Neural cell (in vitro differentiated cells): ENCODE data around the gene PAQR5.

Source experiments
- CTCF ChIP-seq: fragments of 450-650 bp; IDR thresholded peaks from 2 replicates; pipeline ENCODE4 v1.5.1; 2014; ENCODE audit warnings: antibody characterized with exemption, mild to moderate bottlenecking, moderate library complexity; ENCODE audit not compliant: poor library complexity, severe bottlenecking
- EP300 ChIP-seq: fragments of 450-650 bp; conservative IDR thresholded peaks from 2 replicates; pipeline ENCODE4 v1.6.1; 2014; ENCODE audit warnings: antibody characterized with exemption, mild to moderate bottlenecking, moderate library complexity; ENCODE audit not compliant: poor library complexity, severe bottlenecking
- MXI1 ChIP-seq: fragments of 450-650 bp; conservative IDR thresholded peaks from 2 replicates; pipeline ENCODE4 v1.6.1; 2014; ENCODE audit warnings: antibody characterized with exemption, mild to moderate bottlenecking; ENCODE audit not compliant: poor library complexity, severe bottlenecking
- POLR2AphosphoS5 ChIP-seq: IDR thresholded peaks from 2 replicates; pipeline ENCODE4 v1.6.1; 2012
- REST ChIP-seq: IDR thresholded peaks from 2 replicates; pipeline ENCODE4 v1.6.1; 2012; ENCODE audit warnings: borderline replicate concordance

DNA sequence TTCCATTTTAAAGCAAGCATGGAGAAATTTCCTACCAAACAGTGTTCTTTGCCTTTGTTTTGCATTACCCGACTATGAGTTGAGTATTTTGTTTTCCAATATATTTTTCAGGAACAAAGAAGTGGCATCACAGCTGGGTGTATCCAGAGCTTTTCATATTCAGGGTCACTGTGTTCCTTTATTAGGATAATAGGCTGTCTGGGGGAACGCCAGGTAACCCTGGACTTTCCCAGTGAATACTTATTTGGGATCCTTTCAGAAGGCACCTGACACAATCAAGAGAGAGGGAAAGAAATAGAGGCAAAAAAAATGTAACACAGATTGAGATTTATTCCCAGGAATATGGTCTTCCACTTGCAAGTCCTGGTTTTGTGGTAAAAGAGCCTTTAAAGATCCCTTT lies 44.4 kb downstream of the PAQR5 start:
- TF ChIP-seq CTCF, result no peak
- no peak for TF ChIP-seq EP300
- TF ChIP-seq MXI1, result no peak
- no peak for TF ChIP-seq POLR2AphosphoS5
- no peak for TF ChIP-seq REST
